Brain pericyte (primary cell): ENCODE measurements around the gene LAMB2.

Source experiments
- DNase-seq: peaks from one replicate; pipeline ENCODE4 v3.0.0-alpha.2; 2012; ENCODE audit warnings: low read depth, low spot score

LAMB2 gene

DNA sequence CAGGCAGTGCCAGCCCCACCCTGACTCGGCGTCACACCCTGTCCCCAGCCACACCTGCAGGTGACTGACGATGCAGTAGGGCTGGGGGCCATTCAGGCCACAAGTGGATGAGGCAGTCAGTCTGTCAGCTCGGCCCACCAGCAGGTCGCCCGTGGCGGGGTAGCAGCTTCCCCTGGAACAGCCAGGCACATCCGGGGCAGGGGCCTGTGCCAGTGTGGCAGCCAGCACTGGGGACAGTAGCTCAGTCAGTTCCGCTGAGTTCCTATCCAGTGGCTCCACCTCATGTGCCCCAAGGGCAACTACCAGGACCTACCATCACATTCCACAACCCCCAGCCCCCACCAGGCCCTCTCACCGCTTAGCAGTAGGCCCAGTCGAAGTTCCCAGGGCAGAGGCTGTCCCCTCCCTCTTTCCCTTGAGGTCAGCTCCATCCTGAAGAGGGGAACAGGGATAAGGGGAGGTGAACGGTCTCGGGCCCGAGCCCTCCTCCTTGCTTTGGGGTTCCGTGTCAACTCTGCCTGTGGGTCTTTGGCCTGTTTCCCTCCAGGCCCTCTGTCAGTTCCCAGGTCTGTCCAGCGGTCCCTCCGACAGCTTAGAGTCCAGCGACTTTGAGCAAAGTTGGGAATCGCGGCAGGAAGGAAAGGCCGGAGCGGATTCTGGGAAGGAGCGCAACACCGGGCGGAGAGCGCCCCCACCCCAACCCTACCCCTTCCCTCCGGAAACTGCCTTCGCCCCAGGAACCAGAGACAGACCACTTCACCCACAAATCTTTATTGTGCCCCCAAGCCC is at the start of gene LAMB2:
Gene LAMB2 (minus strand): TSS at position 614 of the 789 bp plus-strand sequence. CDS start 183 bp downstream, at position 431.
- DNase-seq, result no peak

DNA sequence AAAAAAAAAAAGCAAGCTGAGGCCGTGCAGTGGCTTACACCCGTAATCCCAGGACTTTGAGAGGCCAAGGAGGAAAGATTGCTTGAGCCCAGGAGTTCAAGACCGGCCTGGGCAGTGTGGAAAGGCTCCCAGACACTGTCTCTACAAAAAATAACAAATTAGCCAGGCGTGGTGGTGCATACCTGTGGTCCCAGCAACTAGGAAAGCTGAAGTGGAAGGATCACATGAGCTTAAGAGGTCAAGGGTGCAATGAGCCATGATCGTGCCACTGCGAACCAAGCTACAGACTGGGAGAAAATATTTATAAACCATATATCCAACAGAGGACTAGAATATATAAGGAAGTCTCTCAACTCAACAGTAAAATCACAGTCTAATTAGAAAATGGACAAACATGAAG is 48.5 kb upstream of the LAMB2 start:
- DNase-seq, result no peak

DNA sequence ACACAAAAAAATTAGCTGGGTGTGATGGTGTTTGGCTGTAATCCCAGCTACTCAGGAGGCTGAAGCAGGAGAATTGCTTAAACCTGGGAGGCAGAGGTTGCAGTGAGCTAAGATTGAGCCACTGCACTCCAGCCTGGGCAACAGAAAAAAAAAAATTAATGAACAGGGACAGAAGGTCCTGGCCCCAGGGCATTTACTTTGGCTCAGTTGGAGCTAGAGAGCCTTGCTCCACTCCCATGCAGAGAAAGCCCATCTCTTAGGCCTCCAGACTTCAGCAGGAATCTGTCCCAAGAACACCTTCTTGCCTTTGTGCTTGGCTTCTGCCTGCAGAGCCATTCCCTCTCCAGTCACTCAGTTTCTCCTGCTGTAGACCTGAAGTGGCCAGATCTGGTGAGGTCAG is 47.3 kb upstream of the LAMB2 start:
- DNase-seq, result no peak

DNA sequence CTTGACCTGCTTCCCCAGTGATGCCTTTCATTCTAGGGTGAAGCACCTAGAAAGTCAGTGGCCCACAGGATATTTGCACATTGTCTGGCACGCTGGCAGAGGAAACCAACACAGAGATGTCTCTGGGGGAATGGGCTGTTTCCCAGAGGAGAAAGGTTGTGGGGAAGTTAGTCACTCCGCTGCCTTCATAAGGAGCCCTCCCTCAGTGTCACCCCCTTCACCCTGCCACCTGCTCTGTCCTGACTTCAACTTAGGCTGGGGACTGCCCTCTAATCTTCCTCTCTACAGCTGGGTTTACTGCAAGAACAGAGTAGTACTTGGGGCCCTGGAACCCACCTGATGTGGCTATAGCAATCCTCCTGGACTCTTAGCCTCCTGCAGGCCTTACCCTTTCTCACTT is 44.2 kb upstream of the LAMB2 start:
- DNase-seq, result no peak

DNA sequence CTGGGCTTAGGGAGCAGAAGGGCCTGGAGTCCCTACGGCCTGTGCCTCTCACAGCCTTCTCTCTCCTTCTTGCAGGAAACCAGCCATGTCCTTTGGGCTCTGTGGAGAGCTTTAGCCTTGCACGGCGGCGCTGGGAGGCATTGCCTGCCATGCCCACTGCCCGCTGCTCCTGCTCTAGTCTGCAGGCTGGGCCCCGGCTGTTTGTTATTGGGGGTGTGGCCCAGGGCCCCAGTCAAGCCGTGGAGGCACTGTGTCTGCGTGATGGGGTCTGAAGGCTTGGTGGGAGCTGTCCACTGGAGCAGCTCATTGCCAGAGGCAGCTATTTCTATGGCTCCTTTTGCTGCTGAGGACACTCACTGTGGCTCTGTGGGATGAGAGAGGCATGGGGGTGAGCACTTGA is 42.7 kb upstream of the LAMB2 start:
- DNase-seq, result no peak

DNA sequence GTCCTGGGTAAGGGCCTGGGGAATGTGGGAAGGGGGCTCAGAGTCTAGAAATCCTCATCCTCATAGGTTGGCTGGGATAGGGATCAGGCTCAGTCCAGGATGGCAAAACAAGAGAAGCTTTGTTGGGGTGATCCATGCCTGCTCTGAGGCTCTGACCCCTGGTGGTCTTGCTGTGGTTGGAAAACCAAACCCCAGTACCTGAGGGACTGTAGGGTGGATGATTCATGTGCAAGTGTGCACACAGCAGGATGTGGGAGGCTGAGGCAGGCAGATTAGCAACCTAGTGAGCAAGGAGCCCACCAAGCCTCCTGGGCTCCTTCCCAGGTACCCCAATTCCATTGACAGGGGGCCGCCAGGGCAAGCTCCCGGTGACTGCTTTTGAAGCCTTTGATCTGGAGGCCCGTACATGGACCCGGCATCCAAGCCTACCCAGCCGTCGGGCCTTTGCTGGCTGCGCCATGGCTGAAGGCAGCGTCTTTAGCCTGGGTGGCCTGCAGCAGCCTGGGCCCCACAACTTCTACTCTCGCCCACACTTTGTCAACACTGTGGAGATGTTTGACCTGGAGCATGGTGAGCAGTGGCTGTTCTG is 41.6 kb upstream of the LAMB2 start:
- no peak for DNase-seq

DNA sequence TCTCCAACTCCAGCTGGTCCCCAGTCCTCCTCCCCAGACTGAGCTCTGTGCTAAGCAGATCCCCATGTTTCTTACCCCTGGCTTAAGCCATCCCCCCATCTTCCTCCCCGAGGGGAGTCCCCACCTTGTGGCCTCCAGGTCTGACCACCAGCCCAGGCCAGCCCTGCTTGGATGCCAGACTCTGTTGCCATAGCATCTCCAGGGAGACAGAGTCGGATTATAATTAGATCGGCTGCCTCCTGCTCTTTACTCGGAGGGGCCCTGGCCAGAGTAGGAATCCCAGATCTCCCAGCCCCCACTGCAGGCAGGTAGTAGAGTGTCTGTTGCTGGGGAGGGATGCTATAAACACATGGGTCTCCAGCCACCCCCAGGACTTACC is 40.9 kb upstream of the LAMB2 start:
- no peak for DNase-seq

DNA sequence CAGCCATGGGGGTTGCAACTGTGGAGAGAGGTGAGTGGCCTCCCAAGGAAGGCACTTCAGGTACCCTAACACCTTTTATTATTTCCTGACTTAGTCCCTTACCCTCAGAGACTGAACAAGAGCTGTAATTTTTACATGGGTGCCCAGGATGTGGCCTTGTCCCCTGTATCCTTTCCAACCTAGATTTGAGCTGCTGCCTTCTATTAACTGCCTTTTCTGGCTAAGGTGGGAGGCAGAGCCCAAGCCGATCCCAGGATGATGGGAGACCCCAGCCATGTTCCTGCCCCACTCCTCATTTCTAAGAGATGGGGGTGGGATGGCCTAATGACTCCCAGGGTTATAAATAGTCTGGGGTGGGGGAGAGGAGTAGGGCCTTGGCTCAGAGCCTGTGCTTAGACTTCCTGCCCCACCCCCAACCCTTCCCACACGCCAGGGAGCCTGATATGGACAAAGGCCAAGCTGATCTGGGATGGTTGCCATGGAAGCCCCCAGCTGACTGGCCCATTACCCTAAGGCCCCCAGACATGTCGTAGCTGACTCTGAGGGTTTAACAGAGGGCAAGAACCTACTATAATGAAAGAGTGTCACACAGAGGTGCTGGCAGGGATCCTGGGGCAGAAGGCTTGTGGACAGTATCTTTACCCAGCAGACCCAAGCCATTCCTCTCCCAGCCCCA is 40.4 kb upstream of the LAMB2 start:
- DNase-seq, result no peak

DNA sequence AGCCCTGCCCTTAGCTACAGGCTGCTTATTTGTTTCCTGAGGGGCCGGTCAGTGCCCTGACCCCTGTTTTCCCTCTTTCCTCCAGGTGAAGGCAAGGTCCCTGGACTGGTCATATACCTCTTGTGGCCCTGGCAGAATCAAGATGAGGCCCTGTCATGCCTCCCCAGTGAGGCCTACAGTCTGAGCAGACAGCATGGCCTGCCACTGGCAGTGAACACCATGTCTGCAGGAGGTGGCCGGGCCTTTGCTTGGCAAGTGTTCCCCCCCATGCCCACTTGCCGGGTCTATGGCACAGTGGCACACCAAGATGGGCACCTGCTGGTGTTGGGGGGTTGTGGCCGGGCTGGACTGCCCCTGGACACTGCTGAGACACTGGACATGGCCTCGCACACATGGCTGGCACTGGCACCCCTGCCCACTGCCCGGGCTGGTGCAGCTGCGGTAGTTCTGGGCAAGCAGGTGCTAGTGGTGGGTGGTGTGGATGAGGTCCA is 39.7 kb upstream of the LAMB2 start:
- no peak for DNase-seq

DNA sequence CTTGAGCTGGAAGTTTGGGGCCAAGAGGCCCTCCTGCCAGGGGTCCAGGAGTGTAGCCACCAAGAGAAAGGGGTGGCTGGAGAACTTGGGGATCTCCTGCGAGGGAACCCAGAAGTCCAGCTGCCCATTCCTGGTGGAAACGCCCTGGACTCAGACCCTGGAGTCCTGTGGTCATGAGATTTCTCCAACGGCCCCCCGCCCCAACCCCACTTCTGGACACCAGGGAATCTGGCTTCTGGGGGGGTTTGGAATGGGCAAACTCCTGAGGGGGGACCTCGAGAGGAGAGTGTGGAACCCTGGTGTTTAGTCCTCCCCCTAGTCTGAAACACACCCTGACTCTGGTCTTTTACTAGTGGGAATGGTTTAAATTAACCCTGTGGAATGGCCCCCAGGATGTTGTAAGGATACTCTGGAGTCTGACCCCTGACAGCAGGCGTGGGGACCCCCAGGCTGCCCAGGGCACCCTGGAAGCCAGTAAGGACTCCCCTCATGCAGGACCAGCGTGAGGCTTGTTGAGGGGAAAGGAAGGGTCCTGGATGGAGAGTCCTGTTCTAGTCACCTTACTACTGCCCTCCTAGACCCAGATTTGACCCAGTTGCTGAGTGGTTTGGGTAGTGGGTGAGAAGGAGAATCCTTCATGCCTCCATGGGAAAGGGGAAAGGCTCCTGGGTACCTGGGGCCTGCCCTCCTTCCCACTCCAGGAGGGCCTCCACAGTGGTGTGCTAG is 39.1 kb upstream of the LAMB2 start:
- no peak for DNase-seq

DNA sequence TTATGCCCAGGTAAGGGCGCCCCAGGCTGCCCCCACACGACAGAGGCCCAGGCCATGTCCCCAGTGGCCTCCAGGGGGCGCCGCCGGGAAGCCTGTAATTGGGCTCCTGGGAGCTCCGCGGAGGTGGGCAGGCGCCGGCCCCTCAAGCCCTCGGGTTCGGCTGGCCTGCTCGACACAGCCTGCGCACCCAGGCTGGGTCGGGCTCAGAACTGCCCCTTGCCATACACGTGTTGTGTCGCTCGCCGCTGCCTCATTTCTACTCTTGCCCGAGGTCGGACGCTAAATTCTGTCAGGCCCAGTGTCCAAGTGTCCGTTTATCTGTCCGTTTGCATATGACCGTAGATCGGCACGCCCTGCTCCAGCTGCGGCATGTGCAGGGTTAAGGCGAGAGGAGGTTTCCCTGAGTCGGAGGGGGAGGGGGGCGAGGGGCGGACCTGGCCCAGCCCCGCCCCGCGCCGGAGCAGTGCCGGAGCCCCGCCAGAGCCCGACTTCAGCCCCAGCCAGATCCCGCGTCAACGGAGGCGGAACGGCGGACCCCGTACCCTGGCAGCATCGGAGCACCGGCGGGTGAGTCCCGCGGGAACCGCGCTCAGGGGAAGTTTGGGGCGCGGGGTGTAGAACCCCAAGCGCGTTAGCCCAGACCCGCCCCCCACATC is 38.4 kb upstream of the LAMB2 start, which contains the start of gene KLHDC8B:
Gene KLHDC8B (plus strand): TSS at position 480 of the 656 bp plus-strand sequence. CDS start 1,172 bp downstream, outside the sequence.
- peak; percentile 70 for DNase-seq

DNA sequence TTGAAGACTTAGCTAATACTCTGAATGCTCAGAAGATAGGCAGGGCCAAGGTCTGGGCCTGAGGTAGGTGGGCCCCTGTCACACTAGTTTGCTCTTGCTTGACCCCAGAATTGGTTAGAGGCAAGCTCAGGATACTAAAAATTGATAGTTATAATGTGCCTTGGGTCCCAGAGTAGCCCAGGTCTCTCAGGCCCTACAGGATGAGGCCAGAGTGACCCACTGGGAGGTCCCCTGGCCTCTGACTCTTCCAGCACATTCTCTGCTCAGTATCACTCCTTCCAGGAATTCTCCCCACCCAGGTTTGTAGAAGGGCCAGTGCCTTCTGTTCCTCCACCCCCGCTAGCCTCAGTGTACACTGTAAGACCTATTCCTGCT is 37.9 kb upstream of the LAMB2 start:
- no peak for DNase-seq

DNA sequence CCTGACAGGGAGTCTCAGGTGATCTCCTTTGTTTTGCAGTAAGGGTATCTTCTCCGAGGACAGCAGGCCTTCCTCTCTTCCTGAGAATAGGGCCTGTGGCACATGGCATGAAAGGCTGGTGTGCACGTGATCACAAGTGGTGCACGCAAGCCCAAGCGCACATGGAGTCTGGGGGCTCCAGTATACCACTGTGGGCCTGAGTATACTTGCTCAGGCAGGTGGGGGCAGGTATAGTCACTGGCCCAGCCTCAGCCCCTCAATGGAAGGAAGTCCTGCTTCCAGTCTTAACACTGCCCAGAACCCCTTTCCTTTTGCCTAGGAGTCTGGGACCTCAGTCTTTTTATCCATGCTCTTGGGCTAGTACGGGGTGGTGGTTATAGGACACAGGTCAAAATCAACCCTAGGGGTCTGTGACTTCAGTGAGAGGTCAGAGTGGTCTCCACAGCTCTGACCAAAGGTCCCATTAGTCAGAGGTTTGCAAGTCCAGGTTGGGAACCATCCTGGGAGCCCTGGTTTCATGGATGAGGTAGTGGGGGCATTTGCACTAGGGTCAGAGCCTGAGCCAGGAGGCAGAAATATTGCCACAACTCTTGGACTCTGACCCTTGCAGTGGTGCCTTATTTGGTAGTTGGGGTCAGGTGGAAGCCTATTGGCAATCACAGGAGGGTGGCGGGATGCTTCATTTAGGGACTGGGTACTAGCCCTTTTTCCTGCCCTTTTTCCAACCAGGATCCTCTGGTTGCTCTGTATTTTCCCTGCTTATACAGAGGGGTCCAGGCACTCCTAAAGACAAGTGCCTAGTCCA is 34.1 kb upstream of the LAMB2 start:
- DNase-seq, result no peak

DNA sequence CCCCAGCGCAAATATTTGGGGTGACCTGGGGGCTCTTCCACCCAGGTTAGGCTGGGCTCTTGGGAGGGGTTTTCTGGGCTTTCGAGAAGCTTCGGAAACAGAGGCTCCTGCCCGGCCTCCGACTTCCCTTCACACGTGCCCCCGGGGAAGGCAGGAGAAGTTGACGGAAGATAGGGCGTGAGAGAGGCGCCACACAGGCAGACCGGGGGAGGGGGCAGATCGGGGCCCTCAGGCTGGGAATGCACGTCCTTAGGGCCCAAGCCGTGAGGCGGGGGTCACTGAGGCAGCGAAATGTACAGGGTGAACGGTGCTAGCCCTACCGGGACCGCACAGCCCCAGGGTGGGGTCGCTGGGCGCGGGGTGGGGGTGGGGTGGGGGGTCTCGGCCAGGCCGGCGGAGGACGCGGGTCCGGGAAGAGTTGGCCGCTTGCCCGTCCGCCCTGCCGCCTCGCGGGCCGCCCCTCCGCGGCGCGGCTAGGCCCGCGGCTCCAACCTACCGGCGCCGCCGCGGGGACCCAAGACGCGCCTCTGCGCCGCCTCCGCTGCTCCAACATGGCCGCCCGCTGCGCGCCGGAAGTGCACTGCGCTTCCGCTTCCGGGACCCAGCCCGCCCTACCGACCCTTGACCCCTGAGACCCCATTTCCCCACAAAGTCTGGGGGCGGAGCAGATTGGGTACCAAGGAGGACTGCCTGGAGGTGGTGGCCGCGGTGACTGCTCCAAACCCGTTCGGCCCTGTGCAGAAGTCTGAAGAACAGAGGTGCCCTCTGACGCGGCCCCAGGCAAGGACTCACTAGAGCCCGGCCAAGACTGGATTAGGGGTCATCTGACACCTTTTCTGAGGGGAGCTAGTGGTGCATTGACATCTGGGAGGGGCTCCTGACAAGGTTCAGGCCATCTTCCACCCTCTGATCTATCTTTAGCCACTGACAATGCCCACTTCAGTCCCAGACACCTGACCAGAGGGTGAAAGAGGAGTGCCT is 33.2 kb upstream of the LAMB2 start, which contains the start of gene CCDC71:
Gene CCDC71 (minus strand): TSS at position 561 of the 981 bp plus-strand sequence. CDS start 2,123 bp downstream, outside the sequence.
- no peak for DNase-seq

DNA sequence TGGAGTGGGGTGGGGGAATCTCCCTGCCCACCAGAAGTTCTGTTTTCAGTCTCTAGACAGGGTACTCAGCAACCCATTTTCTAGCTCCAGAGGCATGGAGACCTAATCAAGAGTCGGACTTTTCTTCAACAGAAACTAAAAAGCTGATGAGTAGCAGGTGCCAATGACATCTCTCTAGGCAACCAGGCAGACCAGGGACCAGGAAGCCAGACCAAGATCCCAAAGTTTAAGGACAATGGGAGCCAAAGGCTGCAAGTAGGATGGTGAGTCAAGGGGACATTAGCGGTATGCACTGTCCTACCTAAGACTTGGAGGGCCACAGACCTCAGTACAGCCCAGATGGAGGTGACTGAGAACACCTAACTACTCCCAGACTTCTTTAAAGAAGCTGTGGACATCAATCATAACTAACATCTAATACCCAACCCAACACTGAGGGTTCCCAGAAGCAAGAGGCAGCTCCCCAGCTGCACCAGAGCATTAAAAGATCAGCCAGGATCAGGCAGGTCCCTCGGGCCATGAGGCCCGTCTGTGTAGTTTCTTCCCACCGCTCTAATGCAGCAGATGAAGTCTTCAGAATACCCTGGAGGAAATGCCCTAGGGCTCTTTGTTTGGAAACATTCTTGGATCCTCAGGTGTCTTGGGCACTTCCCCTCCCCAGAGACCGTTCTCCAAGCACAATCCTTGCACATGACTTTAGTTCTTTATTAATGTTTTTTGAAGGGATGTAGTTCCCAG is 32.3 kb upstream of the LAMB2 start:
- DNase-seq, result no peak

DNA sequence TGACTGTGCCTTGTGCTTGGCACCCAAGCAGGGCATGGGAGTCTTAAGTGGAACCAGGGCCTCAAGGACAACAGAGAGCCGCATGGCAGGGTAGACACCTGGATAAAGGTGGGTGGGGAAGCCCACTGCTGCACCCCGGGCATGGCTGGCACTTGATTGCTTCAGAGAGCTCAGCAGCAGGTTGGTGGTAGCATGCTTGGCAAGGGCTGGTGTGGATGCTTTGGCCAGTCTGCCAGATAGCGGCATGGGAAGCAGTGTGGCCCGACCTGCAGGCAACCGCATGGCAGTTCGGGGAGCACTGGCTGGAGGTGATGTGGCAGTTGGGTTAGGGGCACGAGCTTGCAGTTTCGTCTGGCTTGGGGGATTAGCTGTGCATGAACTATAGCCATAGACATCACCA is 30.8 kb upstream of the LAMB2 start:
- no peak for DNase-seq

DNA sequence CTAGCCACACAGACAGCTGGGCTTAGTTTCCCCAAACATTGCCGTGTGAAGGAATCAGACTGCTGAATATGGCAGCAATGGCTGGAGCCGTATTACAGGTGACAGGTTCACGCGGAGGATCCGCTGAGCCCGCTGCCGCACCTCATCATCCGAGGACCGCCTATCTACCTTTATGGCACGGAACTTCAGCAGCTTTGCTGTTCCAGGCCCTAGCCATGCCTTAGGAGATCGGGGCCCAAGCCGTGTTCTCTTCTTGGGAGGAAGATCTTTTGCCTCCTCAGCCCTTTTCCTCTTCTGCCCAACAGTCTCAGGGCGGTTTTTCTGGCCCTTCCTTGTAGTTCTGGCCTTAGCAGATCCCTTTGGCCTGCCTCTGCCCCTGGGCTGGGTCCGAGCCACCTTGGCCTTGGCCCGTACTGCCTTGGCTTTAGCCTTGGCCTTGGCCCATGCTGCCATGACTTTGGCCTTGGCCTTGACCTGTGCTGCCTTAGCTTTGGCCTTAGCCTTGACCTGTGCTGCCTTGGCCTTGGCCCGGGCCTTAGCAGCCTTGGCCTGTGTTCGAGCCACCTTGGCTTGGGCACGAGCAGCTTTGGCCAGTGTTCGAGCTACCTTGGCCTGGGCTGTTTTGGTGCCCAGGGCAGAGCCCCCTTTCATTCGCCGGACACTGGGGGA is 30.0 kb upstream of the LAMB2 start:
- no peak for DNase-seq
